GM12865 (cell line): Measurements from ENCODE around the gene FKBP1B.

Source experiments
- DNase-seq: peaks from one replicate; pipeline ENCODE4 v3.0.0; 2010; ENCODE audit warnings: low read depth
- H3K4me3 ChIP-seq: 2 replicates; pipeline ENCODE4 v1.5.1; 2011; ENCODE audit warnings: mild to moderate bottlenecking, low read depth, low read length, control low read depth
- TF ChIP-seq, protein P1 (sequence below): IDR thresholded peaks from 2 replicates; pipeline ENCODE4 v1.5.1; 2011; ENCODE audit warnings: low read length, control low read depth, low read depth, inconsistent platforms; ENCODE audit not compliant: insufficient read depth; ENCODE audit errors: missing control alignments

FKBP1B gene

DNA sequence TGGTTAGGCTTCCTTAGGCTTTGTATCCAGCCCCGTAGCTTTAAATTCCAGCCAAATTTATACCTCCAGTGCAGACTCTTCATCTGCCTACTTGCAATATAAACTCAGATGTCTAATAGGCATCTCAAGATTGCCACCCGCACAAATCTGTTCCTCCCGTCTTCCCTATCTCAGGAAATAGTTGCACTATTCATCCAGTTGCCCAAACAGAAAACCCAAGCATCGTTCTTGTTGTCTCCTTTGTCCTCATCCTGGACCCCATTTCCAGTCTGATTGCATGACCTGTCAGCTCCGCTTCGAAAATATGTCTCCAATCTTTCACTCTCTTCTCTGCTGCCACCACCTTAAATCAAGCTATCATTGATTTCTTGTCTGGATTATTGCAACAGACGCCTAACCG lies 2.3 kb downstream of the FKBP1B start:
- no peak for DNase-seq
- no peak overlapping the region for H3K4me3 ChIP-seq
- TF ChIP-seq, protein P1, sequence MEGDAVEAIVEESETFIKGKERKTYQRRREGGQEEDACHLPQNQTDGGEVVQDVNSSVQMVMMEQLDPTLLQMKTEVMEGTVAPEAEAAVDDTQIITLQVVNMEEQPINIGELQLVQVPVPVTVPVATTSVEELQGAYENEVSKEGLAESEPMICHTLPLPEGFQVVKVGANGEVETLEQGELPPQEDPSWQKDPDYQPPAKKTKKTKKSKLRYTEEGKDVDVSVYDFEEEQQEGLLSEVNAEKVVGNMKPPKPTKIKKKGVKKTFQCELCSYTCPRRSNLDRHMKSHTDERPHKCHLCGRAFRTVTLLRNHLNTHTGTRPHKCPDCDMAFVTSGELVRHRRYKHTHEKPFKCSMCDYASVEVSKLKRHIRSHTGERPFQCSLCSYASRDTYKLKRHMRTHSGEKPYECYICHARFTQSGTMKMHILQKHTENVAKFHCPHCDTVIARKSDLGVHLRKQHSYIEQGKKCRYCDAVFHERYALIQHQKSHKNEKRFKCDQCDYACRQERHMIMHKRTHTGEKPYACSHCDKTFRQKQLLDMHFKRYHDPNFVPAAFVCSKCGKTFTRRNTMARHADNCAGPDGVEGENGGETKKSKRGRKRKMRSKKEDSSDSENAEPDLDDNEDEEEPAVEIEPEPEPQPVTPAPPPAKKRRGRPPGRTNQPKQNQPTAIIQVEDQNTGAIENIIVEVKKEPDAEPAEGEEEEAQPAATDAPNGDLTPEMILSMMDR: no peak

DNA sequence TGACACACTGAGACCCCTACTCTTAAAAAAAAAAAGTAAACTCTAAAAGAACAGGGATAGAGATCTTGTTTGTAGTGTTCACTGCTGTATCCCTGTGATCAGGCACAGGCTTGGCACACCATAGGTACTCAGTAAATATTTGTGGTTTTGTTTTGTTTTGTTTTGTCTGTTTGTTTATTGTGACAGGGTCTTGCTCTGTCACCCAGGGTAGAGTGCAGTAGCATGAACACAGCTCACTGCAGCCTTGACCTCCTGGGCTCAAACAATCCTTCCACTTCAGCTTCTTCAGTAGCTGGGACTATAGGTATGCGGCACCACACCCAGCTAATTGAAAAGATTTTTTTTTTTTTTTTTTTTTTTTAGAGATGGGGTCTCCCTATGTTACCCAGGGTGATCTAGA lies 3.4 kb downstream of the FKBP1B start:
- H3K4me3 ChIP-seq: no peak overlapping the region
- no peak for DNase-seq
- TF ChIP-seq, protein P1: no peak

DNA sequence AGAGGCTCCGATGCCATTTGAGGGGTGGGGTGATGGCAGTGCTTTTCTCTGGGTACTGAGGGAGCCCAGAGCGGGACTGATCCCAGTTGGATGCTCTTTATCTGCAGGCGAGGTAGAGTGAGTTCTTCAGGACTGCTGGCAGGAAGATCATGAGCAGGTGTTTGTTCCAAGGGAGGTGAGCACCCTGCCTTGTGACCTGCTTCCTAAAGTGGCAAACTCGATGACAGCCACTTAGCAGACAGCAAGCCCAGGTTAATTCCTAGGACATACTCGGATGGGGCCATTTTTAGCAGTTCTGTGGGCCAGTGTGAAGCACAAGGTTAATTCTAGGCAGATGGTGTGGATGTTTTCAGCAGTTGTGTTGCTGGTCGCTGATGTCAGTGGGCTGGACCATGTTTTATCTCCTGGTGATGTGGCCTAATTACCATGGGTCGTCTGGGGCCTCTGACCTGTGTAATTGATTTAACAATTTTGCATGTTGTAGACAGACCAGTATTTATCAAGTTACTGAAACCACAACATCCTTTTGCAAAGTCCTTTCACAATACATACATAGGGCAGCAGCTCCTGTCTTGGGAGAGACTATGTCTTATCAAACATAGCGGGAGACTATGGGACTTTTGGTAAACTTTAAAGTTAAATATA lies 4.9 kb downstream of the FKBP1B start:
- TF ChIP-seq, protein P1: no peak
- DNase-seq: no peak
- H3K4me3 ChIP-seq: no peak overlapping the region

DNA sequence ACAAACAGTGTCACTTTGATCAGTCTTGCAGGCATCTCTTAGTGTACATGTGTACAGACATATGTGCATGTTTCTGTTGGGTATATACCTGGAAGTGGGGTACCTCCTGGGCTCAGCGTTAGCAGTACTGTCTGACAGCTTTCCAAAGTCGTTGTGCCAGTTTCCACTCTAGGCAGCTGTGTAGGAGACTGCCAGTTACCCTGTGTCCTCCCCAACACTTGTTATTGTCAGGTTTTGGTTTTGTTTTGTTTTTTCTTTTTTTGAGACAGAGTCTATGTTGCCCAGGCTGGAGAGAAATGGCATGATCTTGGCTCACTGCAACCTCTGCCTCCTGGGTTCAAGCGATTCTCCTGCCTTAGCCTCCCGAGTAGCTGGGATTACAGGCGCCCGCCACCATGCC lies 6.2 kb downstream of the FKBP1B start:
- TF ChIP-seq, protein P1: no peak
- no peak for DNase-seq
- H3K4me3 ChIP-seq: no peak overlapping the region

DNA sequence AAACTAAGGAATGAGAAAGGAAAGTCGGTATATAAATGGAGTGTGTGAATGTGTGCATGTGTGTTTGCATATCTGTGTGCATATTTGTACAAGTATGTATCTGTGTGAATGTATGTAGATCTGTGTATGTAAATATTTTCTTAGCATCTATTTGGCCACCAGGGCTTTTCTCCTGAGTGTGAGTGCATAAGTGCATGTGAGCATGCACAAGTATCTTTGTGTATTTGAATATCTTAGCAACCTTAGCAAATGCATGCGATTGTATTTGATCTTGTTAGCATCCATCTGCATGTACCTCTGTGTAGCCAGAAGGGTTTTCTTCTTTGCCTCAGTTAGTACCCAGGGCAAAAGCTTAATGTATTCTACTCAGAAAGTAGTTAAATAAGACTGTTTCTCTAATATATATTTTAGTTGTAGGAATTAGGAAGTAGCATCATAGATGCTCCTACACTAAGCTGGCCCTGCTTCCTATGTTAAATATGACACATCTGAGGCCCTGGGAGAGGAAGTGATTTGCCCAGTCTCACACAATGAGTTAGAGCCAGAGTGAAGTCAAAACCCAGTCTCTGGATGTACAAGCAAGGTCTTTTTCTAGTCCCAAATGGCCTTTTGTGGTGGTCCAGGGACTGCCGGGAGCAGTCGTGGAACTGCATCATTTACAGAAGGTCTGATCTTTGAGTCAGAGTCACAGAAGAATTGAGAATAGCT lies 9.2 kb downstream of the FKBP1B start:
- DNase-seq: no peak
- H3K4me3 ChIP-seq: no peak overlapping the region
- TF ChIP-seq, protein P1: no peak

DNA sequence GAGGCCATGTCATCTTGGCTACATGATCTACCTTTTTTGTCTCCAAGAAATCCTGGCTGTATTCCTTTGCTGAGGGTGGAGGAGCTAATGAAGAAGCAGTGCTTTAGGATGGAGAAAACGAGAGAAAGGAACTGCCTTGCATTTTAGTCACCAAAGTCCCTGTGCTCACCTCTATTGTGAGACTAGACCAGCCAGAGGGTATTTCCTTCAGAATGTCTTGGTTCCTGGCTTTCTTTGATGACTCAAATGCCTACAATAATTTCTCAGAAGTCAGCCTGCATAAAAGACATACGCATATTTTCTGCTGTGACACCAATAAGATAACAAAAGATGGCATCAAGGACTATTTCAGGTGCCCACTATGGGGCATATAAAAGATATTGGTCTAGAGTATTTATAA lies 15.8 kb downstream of the FKBP1B start:
- no peak for DNase-seq
- TF ChIP-seq, protein P1: no peak
- no peak overlapping the region for H3K4me3 ChIP-seq

DNA sequence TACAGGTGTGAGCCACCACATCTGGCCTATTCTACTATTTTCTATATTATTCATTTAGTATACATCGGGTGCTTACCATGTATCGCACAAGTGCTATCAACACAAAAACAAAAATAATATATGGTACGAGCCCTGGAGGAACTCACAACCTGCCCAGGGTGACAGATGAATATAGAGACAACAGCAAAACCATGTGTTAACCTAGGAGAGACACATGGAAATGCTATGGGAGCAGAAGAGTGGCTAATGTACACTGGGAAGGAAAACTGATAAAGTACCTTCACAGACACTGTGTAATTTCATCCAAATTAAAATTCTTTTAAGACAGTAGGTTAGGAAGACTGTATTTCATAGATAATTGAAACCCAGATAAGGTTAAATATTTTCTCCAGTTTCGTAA lies 22.7 kb downstream of the FKBP1B start:
- H3K4me3 ChIP-seq: no peak overlapping the region
- no peak for DNase-seq
- TF ChIP-seq, protein P1: no peak
